HEK293T (cell line): ENCODE results near the gene LASP1.

Source experiments
- CTCF ChIA-PET: fragments of 350-600 bp; formaldehyde crosslinking; extraction: SDS; loops from one replicate; lab custom pipeline; 2021; ENCODE audit warnings: antibody characterized with exemption, inconsistent platforms; lab: Yijun Ruan, JAX
- POLR2A ChIA-PET: fragments of 350-600 bp; formaldehyde crosslinking; extraction: SDS; loops from one replicate; lab custom pipeline; 2020; ENCODE audit warnings: antibody characterized with exemption, inconsistent platforms; lab: Yijun Ruan, JAX
- DNase-seq: peaks from one replicate; pipeline ENCODE4 v3.0.0; 2012; ENCODE audit warnings: mixed read lengths; ENCODE audit errors: extremely low spot score
- ARNT ChIP-seq: fragments of 450-650 bp; IDR thresholded peaks from 2 replicates; pipeline ENCODE4 v1.6.1; 2017; ENCODE audit warnings: mild to moderate bottlenecking
- BHLHE40 ChIP-seq: fragments of 450-650 bp; IDR thresholded peaks from 2 replicates; pipeline ENCODE4 v1.6.1; 2016; ENCODE audit warnings: mild to moderate bottlenecking, moderate library complexity, borderline replicate concordance
- CTBP1 ChIP-seq: fragments of 450-650 bp; IDR thresholded peaks from 2 replicates; pipeline ENCODE4 v1.6.1; 2016; ENCODE audit warnings: borderline replicate concordance
- ELF4 ChIP-seq: fragments of 450-650 bp; IDR thresholded peaks from 2 replicates; pipeline ENCODE4 v1.6.1; 2017; ENCODE audit warnings: antibody characterized with exemption
- FOXA1 ChIP-seq: fragments of 450-650 bp; IDR thresholded peaks from 2 replicates; pipeline ENCODE4 v1.6.1; 2016; ENCODE audit warnings: mild to moderate bottlenecking
- FOXK2 ChIP-seq: fragments of 450-650 bp; IDR thresholded peaks from 2 replicates; pipeline ENCODE4 v1.6.1; 2016; ENCODE audit warnings: mild to moderate bottlenecking
- FOXM1 ChIP-seq: fragments of 450-650 bp; IDR thresholded peaks from 2 replicates; pipeline ENCODE4 v1.6.1; 2017; ENCODE audit warnings: mild to moderate bottlenecking, borderline replicate concordance
- HDGF ChIP-seq: fragments of 450-650 bp; IDR thresholded peaks from 2 replicates; pipeline ENCODE4 v1.6.1; 2017; ENCODE audit warnings: antibody characterized with exemption, borderline replicate concordance
- L3MBTL2 ChIP-seq: fragments of 450-650 bp; conservative IDR thresholded peaks from 2 replicates; pipeline ENCODE4 v1.6.1; 2016; ENCODE audit warnings: mild to moderate bottlenecking
- LEF1 ChIP-seq: fragments of 450-650 bp; IDR thresholded peaks from 2 replicates; pipeline ENCODE4 v1.6.1; 2017; ENCODE audit warnings: mild to moderate bottlenecking, borderline replicate concordance
- NFRKB ChIP-seq: fragments of 450-650 bp; IDR thresholded peaks from 2 replicates; pipeline ENCODE4 v1.6.1; 2016; ENCODE audit warnings: mild to moderate bottlenecking, moderate library complexity
- PKNOX1 ChIP-seq: fragments of 450-650 bp; IDR thresholded peaks from 2 replicates; pipeline ENCODE4 v1.6.1; 2016
- SP1 ChIP-seq: fragments of 450-650 bp; IDR thresholded peaks from 2 replicates; pipeline ENCODE4 v1.6.1; 2017
- SUZ12 ChIP-seq: fragments of 450-650 bp; IDR thresholded peaks from 2 replicates; pipeline ENCODE4 v1.6.1; 2016; ENCODE audit warnings: mild to moderate bottlenecking
- TARDBP ChIP-seq: fragments of 450-650 bp; IDR thresholded peaks from 2 replicates; pipeline ENCODE4 v1.6.1; 2016
- ZNF384 ChIP-seq: fragments of 450-650 bp; IDR thresholded peaks from 2 replicates; pipeline ENCODE4 v1.6.1; 2016

The LASP1 gene

GRCh38 chr17:38873640-38874380, 4.0 kb downstream of the LASP1 start:
- CTCF ChIA-PET = interaction anchor here (0.7 kb wide), 1 partner anchor 301 kb away, joined by 3 read pairs; no protein-coding TSS in a partner anchor
- TF ChIP-seq FOXK2 (no peak), SUZ12 (no peak), L3MBTL2 (no peak), FOXM1 (no peak), TARDBP (no peak), FOXA1 (no peak), PKNOX1 (no peak), BHLHE40 (no peak), ZNF384 (no peak), CTBP1 (no peak), NFRKB (no peak), HDGF (no peak), LEF1 (no peak), ARNT (no peak), ELF4 (no peak), SP1 (no peak)
- DNase-seq = no peak
- POLR2A ChIA-PET = interaction anchor here (5.1 to 8.4 kb wide), 2 partner anchors 7 to 20 kb away, joined by 42 to 125 read pairs; partner anchors contain the start of gene RPL23

DNA sequence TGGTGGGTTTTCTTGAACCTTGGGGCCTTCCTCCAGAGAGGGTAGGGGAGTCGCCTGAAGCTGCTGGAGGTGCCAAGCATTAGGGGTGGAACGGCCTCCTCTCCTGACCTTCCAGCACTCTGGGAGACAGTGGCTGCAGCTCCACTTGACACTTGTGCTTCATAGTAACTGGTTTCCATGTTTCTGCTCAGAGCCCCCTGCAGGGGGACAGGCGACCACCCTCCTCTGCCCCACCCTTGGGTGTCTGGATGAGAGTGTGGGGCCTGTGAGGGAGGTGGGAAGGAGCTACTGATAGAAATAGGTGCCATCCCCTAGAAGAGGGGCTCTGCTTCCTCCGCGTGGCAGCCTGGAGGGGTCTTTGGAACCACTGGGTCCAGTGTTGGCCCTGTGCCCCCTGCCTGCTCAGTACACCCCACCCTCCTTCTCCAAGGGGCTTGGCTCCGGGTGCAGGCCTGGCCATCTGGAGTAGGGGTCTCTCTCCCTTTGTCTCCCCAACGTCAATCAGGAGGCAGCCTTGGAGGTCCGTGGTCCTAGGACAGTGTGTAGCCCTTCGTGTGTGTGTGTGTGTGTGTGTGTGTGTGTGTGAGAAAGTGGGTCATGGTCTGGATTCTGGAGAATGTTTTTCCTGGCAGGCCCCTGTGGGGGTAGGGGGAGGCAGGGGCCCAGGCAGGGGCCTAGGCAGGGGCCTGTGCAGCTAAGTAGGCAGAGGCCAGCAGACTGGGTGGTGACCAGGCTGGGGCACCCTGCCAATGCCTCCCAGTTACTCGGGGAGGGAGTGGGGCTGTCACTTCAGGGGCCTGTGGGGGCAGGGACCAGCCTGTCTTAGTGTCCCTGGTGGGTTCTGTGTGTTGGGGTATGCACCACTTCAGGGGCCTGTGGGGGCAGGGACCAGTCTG, 4.9 kb downstream of the LASP1 start:
- TF ChIP-seq NFRKB (no peak), L3MBTL2 (no peak), ZNF384 (no peak), BHLHE40 (no peak), HDGF (no peak), ARNT (no peak), FOXA1 (no peak), TARDBP (no peak), SUZ12 (no peak), ELF4 (no peak), FOXK2 (no peak), PKNOX1 (no peak)
- ChIA-PET CTCF (interaction anchor here (0.7 kb wide), 1 partner anchor 300 kb away, joined by 3 read pairs; no protein-coding TSS in a partner anchor), POLR2A (interaction anchor here (8.4 kb wide), 1 partner anchor 21 kb away, joined by 125 read pairs; the partner anchor contains the start of gene RPL23)
- no peak for DNase-seq

GRCh38 chr17:38875477-38876075, 5.7 kb downstream of the LASP1 start:
- ChIA-PET POLR2A (no interaction called here), CTCF (no interaction called here)
- TF ChIP-seq L3MBTL2 = no peak
- TF ChIP-seq NFRKB = no peak
- no peak for TF ChIP-seq BHLHE40
- TF ChIP-seq FOXM1 = no peak
- no peak for TF ChIP-seq PKNOX1
- TF ChIP-seq TARDBP = no peak
- no peak for TF ChIP-seq LEF1
- no peak for TF ChIP-seq CTBP1
- no peak for DNase-seq

GRCh38 chr17:38877130-38877851, 7.4 kb downstream of the LASP1 start:
- CTCF ChIA-PET = no interaction called here
- TF ChIP-seq LEF1 (no peak), FOXK2 (no peak), ARNT (no peak), ZNF384 (no peak), FOXM1 (no peak), SUZ12 (no peak), NFRKB (no peak), SP1 (no peak), PKNOX1 (no peak), HDGF (no peak), ELF4 (no peak), L3MBTL2 (no peak), CTBP1 (no peak), FOXA1 (no peak), TARDBP (no peak), BHLHE40 (no peak)
- POLR2A ChIA-PET = no interaction called here
- DNase-seq = no peak
